ENCODE data around the gene AUTS2. TPM values are rescaled to one million over a fixed set of nuclear protein-coding genes. Genes with fewer than 3 reads are reported as not detected.

AUTS2 gene
- total RNA-seq, 6 experiments from 2014 or later, result 10.4 to 32.0 (median 19.3) TPM

DNA sequence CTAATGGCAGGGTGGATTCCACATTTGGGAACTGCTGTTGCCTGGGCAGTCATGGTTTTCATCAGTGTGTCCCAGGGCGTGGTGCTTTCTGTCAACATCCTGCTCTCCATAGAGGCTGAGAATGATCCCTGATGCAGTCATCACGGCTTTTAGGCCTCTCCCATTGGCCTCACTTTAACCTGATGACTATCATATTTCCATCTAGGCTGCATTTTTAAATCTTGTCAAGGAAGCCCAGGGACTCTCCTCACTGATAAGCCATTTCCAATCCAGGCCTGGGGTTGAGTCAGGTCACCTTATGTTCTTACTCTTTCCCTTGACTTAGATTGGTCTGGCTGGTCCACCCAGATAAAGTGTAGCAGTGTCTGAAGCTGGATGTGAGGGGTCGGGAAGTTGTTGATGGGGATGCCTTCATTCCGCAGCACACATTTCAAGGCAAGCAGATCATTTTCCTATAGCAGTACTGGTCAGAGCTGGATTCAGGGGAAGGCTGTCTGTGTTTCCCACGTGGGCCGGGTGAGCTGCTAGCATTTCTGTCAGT lies 177.0 kb downstream of the AUTS2 start:
- 49% methylated on average over 3 of the region's 6 CpGs for WGBS (ENCODE audit: insufficient coverage, low coverage, low lambda C conversion rate, missing lambda C conversion rate)
- ATAC-seq, result no peak
- intact Hi-C loops (cut with DNase I), result no loop called here
- H3K27me3 ChIP-seq, result no peaks in the 10 kb centered on the region
- TF ChIP-seq POLR2A (IDR thresholded peaks at IDR 0.05), result no peak
- TF ChIP-seq, protein P1, sequence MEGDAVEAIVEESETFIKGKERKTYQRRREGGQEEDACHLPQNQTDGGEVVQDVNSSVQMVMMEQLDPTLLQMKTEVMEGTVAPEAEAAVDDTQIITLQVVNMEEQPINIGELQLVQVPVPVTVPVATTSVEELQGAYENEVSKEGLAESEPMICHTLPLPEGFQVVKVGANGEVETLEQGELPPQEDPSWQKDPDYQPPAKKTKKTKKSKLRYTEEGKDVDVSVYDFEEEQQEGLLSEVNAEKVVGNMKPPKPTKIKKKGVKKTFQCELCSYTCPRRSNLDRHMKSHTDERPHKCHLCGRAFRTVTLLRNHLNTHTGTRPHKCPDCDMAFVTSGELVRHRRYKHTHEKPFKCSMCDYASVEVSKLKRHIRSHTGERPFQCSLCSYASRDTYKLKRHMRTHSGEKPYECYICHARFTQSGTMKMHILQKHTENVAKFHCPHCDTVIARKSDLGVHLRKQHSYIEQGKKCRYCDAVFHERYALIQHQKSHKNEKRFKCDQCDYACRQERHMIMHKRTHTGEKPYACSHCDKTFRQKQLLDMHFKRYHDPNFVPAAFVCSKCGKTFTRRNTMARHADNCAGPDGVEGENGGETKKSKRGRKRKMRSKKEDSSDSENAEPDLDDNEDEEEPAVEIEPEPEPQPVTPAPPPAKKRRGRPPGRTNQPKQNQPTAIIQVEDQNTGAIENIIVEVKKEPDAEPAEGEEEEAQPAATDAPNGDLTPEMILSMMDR (IDR thresholded peaks at IDR 0.05), result no peak
- no peaks in the 10 kb centered on the region for H3K36me3 ChIP-seq
- H3K4me1 ChIP-seq, result peaks cover 0 to 3% (median 0%) of the 10 kb centered on the region in 4 donors
- no peaks in the 10 kb centered on the region for H3K9me3 ChIP-seq
- no peak overlapping the region for H3K27ac ChIP-seq
- H3K4me3 ChIP-seq, result no peak overlapping the region
- no peak for DNase-seq

DNA sequence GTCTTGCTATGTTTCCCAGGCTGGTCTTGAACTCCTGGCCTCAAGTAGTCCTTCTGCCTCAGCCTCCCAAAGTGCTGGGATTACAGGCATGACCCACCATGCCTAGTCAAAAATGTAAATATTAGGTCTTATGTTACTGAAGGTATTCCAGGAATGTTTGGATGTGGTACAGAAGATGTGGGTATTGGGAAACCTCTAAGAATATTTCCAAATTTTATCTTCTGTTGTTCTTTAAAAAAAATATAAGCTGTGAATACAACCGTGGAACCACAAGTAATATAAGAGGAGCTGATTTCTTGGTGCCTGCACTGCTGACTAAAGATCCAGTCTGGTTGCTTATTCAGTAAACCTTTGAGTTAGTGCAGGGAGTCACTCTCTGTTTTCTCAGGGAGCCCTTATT lies 178.3 kb downstream of the AUTS2 start:
- intact Hi-C loops (cut with DNase I), result no loop called here
- no peak overlapping the region for H3K4me3 ChIP-seq
- WGBS (ENCODE audit: insufficient coverage, low coverage, low lambda C conversion rate, missing lambda C conversion rate), result 62% methylated on average over 1 of the region's 1 CpG

DNA sequence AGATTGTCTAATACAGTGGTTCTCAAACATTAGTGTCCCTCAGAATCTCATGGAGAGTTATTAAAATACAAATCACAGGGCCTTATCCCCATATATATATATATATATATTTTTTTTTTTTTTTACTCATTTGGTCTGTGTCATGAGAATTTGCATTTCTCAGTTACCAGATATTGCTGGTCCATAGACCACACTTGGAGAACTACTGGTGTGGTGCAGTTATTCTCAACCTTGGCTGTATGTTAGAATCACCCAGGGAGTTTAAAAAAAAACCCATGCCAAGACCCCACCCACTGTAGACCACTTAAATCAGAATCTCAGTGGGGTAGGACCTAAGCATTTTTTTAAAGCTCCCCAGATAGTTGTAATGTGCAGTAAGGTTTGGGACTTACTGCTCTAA lies 179.9 kb downstream of the AUTS2 start:
- Histone ChIP-seq H3K4me1 (no peaks in the 10 kb centered on the region), H3K27me3 (no peaks in the 10 kb centered on the region), H3K36me3 (no peaks in the 10 kb centered on the region), H3K9me3 (no peaks in the 10 kb centered on the region), H3K4me3 (no peak overlapping the region), H3K27ac (no peak overlapping the region)
- no peak for TF ChIP-seq POLR2A (IDR thresholded peaks at IDR 0.05)
- TF ChIP-seq, protein P1 (IDR thresholded peaks at IDR 0.05), result no peak
- intact Hi-C loops (cut with DNase I), result no loop called here
- DNase-seq (no peak), ATAC-seq (no peak)

More for the DNA sequence above, 178.3 kb downstream of the AUTS2 start:
- no peak for DNase-seq
- TF ChIP-seq, protein P1 (IDR thresholded peaks at IDR 0.05), result no peak
- no peak for TF ChIP-seq POLR2A (IDR thresholded peaks at IDR 0.05)
- no peaks in the 10 kb centered on the region for H3K9me3 ChIP-seq
- H3K36me3 ChIP-seq, result no peaks in the 10 kb centered on the region
- ATAC-seq, result no peak
- H3K27ac ChIP-seq, result no peak overlapping the region
- H3K27me3 ChIP-seq, result no peaks in the 10 kb centered on the region
- H3K4me1 ChIP-seq, result peaks cover 0 to 3% (median 0%) of the 10 kb centered on the region in 4 donors

DNA sequence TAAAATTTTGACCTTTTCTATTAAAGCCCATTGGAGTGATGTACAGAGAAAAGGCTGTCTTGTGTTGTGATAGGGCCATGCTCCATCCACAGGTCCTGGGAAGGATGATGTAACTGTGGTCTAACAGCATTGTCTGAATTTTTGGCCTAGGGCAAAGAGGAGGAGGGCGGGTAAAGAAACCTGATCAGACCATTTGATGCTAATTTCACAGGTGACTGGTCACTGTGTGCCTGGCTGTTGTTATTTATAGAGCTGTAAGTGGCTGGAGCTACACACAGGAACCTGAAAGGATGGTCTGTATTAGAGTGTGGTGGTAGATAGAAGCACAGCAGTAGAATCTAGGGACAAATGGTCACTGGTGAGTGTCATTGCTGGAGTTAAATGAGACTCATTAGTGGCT lies 182.1 kb downstream of the AUTS2 start:
- no peaks in the 10 kb centered on the region for H3K36me3 ChIP-seq
- DNase-seq (no peak), ATAC-seq (no peak)
- WGBS (ENCODE audit: insufficient coverage, low coverage, low lambda C conversion rate, missing lambda C conversion rate), result 86% methylated on average over 1 of the region's 1 CpG
- TF ChIP-seq, protein P1 (IDR thresholded peaks at IDR 0.05), result no peak
- TF ChIP-seq POLR2A (IDR thresholded peaks at IDR 0.05), result no peak
- no peak overlapping the region for H3K27ac ChIP-seq
- intact Hi-C loops (cut with DNase I), result no loop called here
- no peak overlapping the region for H3K4me3 ChIP-seq
- H3K4me1 ChIP-seq, result no peaks in the 10 kb centered on the region
- H3K9me3 ChIP-seq, result no peaks in the 10 kb centered on the region
- H3K27me3 ChIP-seq, result no peaks in the 10 kb centered on the region

DNA sequence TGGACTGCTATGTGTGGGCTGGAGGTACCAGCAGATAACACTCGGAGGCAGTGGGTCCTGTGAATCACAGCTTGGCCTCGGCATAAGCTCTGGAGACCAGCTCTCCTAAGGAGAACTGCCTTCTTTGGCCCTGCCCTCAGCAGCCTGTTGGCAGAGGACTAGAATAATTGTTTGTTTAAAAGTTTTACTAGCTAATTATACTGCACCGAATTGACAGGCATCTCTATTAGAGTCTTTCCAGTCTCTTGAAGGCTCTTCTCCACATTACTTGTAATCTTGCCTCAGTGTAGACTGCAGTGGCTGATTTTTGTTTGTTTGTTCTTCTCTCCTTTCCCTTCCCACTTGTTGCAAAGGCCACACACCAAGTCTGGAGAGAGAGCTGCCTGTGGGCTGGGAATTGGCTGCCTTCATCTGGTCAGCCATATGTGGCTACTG lies 183.2 kb downstream of the AUTS2 start:
- DNase-seq (no peak), ATAC-seq (peak in 1 of 4 donors; percentile 6)
- H3K4me3 ChIP-seq, result no peak overlapping the region
- no peak overlapping the region for H3K27ac ChIP-seq
- H3K36me3 ChIP-seq, result no peaks in the 10 kb centered on the region
- TF ChIP-seq, protein P1 (IDR thresholded peaks at IDR 0.05), result no peak
- TF ChIP-seq POLR2A (IDR thresholded peaks at IDR 0.05), result no peak
- intact Hi-C loops (cut with DNase I), result no loop called here
- no peaks in the 10 kb centered on the region for H3K4me1 ChIP-seq
- no peaks in the 10 kb centered on the region for H3K9me3 ChIP-seq
- WGBS (ENCODE audit: insufficient coverage, low coverage, low lambda C conversion rate, missing lambda C conversion rate), result 63% methylated on average over 3 of the region's 3 CpGs
- H3K27me3 ChIP-seq, result no peaks in the 10 kb centered on the region
